GM21737 (cell line): ENCODE measurements around the gene CGB7.

Experiments
- ATAC-seq: cut with Tn5 transposase; IDR thresholded peaks from one replicate; pipeline ENCODE4 v1.9.1; 2021; ENCODE audit warnings: mild to moderate bottlenecking, moderate library complexity; ENCODE audit not compliant: unreplicated experiment

Gene CGB7

GRCh38 chr19:49017041-49017665 is 40.4 kb downstream of the CGB7 start, which contains the start of gene LHB:
Gene LHB (minus strand): TSS chr19:49017091. CDS start chr19:49017081, 10 bp downstream.
- ATAC-seq = no peak

- no peak for ATAC-seq
These were observed 41.3 kb downstream of the CGB7 start for GRCh38 chr19:49016067-49016839.

GRCh38 chr19:49014870-49015255 is 42.7 kb downstream of the CGB7 start:
- ATAC-seq = no peak

GRCh38 chr19:49014123-49014869 is 43.3 kb downstream of the CGB7 start:
- ATAC-seq = no peak

GRCh38 chr19:49011194-49011593 is 46.4 kb downstream of the CGB7 start:
- ATAC-seq = no peak

GRCh38 chr19:49010453-49010852 is 47.1 kb downstream of the CGB7 start:
- no peak for ATAC-seq

GRCh38 chr19:49009828-49010227 is 47.7 kb downstream of the CGB7 start:
- no peak for ATAC-seq

GRCh38 chr19:49006905-49007304 is 50.6 kb downstream of the CGB7 start:
- ATAC-seq = no peak

GRCh38 chr19:49004964-49005614 is 52.5 kb downstream of the CGB7 start:
- no peak for ATAC-seq
